Neural cell (in vitro differentiated cells): ENCODE results near the gene SLC22A23.

Source experiments
- CTCF ChIP-seq: fragments of 450-650 bp; IDR thresholded peaks from 2 replicates; pipeline ENCODE4 v1.5.1; 2014; ENCODE audit warnings: antibody characterized with exemption, mild to moderate bottlenecking, moderate library complexity; ENCODE audit not compliant: poor library complexity, severe bottlenecking
- EZH2 ChIP-seq: fragments of 200-600, 300-800 bp; shearing (Covaris generic), sonication (generic); IDR thresholded peaks from 2 replicates; pipeline ENCODE4 v1.6.1; 2014; ENCODE audit warnings: antibody characterized with exemption, low read length, borderline replicate concordance, mild to moderate bottlenecking; ENCODE audit not compliant: insufficient read depth, poor library complexity, severe bottlenecking
- POLR2AphosphoS5 ChIP-seq: IDR thresholded peaks from 2 replicates; pipeline ENCODE4 v1.6.1; 2012
- RAD21 ChIP-seq: fragments of 450-650 bp; conservative IDR thresholded peaks from 2 replicates; pipeline ENCODE4 v1.6.1; 2014; ENCODE audit warnings: antibody characterized with exemption, mild to moderate bottlenecking, moderate library complexity
- SMC3 ChIP-seq: fragments of 450-650 bp; conservative IDR thresholded peaks from 2 replicates; pipeline ENCODE4 v1.6.1; 2014; ENCODE audit warnings: antibody characterized with exemption, mild to moderate bottlenecking, moderate library complexity; ENCODE audit not compliant: poor library complexity
- TAF1 ChIP-seq: IDR thresholded peaks from 2 replicates; pipeline ENCODE4 v1.6.1; 2012; ENCODE audit warnings: low read depth
- TF ChIP-seq, protein P1 (sequence below): IDR thresholded peaks from 2 replicates; pipeline ENCODE4 v1.6.1; 2012; ENCODE audit warnings: borderline replicate concordance

DNA sequence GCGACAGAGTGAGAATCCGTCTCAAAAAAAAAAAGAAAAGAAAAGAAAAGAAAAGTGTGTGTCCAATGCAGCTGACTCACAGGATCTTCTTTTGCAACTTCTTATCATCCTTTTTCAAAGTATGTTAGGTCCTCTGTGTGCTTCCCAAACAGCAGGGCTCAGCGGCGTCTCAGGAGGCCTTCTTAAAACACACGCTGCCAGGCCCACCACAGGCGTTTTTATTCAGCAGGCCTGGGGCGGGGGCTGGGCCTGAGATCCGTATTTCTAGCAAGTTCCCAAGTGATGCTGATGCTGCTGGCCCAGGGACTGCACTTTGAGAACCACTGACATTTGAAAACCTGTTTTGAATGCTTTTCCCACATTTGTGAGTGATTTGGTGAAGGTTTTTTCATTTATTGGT, 141.0 kb downstream of the SLC22A23 start:
- TF ChIP-seq POLR2AphosphoS5: no peak
- no peak for TF ChIP-seq CTCF
- TF ChIP-seq RAD21: no peak
- no peak for TF ChIP-seq SMC3
- no peak for TF ChIP-seq EZH2
- no peak for TF ChIP-seq TAF1
- TF ChIP-seq, protein P1, sequence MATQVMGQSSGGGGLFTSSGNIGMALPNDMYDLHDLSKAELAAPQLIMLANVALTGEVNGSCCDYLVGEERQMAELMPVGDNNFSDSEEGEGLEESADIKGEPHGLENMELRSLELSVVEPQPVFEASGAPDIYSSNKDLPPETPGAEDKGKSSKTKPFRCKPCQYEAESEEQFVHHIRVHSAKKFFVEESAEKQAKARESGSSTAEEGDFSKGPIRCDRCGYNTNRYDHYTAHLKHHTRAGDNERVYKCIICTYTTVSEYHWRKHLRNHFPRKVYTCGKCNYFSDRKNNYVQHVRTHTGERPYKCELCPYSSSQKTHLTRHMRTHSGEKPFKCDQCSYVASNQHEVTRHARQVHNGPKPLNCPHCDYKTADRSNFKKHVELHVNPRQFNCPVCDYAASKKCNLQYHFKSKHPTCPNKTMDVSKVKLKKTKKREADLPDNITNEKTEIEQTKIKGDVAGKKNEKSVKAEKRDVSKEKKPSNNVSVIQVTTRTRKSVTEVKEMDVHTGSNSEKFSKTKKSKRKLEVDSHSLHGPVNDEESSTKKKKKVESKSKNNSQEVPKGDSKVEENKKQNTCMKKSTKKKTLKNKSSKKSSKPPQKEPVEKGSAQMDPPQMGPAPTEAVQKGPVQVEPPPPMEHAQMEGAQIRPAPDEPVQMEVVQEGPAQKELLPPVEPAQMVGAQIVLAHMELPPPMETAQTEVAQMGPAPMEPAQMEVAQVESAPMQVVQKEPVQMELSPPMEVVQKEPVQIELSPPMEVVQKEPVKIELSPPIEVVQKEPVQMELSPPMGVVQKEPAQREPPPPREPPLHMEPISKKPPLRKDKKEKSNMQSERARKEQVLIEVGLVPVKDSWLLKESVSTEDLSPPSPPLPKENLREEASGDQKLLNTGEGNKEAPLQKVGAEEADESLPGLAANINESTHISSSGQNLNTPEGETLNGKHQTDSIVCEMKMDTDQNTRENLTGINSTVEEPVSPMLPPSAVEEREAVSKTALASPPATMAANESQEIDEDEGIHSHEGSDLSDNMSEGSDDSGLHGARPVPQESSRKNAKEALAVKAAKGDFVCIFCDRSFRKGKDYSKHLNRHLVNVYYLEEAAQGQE: no peak
